ENCODE data around the gene ALDH2. TPM values are rescaled to one million over a fixed set of nuclear protein-coding genes. Genes with fewer than 3 reads are reported as not detected.

ALDH2 gene
- total and polyA plus RNA-seq, 10 of the 15 experiments (the other 5 are each of a cell fraction or from before 2014, with no cell fraction given), result 1.4 to 16.4 (median 8.7) TPM

DNA sequence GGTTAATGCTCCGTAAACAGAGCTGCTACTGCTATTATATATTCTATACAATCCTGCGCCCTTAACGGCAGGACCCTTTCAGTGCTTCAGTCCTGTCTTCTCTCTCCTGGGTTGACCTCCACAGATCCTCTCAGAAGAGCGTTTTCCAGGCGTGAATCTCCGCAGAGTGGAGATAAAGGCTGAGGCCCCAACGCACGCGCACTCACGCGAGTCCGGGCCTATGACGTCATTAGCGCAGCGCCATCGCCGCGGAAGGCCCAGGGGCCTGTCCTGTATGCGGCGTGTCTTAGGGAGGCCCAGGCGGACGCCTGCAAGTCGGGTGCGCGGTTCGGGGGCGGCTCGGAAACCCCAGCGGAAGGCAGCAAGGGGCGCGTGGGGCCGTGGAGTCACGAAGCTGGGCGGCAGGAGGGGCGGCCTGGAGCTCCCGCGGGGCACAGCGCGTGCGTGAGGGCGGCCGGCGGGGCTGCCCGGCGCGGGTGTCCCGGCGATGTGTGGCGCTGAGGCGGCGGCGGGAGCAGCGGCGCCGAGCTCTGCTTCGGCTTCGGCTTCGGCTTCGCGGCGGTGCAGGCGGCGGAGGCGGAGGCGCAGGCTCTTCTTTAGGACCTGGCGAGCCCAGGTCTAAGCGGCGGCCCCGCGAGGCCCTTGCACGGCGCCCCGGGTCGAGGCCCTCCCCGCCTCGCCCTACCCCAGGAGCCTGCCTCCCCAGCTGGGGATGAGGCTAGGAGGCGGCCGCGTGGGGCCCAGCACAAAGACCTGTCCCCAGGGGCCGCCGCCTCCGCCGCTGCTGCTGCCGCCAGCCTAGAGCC is 75.2 kb downstream of the ALDH2 start, which contains the start of gene MAPKAPK5 (continued):
- TF ChIP-seq, protein P1, sequence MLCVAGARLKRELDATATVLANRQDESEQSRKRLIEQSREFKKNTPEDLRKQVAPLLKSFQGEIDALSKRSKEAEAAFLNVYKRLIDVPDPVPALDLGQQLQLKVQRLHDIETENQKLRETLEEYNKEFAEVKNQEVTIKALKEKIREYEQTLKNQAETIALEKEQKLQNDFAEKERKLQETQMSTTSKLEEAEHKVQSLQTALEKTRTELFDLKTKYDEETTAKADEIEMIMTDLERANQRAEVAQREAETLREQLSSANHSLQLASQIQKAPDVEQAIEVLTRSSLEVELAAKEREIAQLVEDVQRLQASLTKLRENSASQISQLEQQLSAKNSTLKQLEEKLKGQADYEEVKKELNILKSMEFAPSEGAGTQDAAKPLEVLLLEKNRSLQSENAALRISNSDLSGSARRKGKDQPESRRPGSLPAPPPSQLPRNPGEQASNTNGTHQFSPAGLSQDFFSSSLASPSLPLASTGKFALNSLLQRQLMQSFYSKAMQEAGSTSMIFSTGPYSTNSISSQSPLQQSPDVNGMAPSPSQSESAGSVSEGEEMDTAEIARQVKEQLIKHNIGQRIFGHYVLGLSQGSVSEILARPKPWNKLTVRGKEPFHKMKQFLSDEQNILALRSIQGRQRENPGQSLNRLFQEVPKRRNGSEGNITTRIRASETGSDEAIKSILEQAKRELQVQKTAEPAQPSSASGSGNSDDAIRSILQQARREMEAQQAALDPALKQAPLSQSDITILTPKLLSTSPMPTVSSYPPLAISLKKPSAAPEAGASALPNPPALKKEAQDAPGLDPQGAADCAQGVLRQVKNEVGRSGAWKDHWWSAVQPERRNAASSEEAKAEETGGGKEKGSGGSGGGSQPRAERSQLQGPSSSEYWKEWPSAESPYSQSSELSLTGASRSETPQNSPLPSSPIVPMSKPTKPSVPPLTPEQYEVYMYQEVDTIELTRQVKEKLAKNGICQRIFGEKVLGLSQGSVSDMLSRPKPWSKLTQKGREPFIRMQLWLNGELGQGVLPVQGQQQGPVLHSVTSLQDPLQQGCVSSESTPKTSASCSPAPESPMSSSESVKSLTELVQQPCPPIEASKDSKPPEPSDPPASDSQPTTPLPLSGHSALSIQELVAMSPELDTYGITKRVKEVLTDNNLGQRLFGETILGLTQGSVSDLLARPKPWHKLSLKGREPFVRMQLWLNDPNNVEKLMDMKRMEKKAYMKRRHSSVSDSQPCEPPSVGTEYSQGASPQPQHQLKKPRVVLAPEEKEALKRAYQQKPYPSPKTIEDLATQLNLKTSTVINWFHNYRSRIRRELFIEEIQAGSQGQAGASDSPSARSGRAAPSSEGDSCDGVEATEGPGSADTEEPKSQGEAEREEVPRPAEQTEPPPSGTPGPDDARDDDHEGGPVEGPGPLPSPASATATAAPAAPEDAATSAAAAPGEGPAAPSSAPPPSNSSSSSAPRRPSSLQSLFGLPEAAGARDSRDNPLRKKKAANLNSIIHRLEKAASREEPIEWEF (IDR thresholded peaks at IDR 0.05; ENCODE audit: insufficient replicate concordance, low read depth, low read length), result no peak
- TF ChIP-seq SUPT20H (IDR thresholded peaks at IDR 0.05; ENCODE audit: borderline replicate concordance, control insufficient read depth, low read depth, low read length) (no peak), CBX5 (IDR thresholded peaks at IDR 0.05; ENCODE audit: low read depth) (no peak), ASH2L (IDR thresholded peaks at IDR 0.05; ENCODE audit: borderline replicate concordance, low read depth) (no peak), SIX5 (IDR thresholded peaks at IDR 0.05; ENCODE audit: low read depth, low read length, severe bottlenecking) (peak; percentile 83), SMAD5 (IDR thresholded peaks at IDR 0.05; ENCODE audit: low read depth) (peak; percentile 96), NFIC (IDR thresholded peaks at IDR 0.05; ENCODE audit: low read depth, low read length) (no peak), BCL11A (IDR thresholded peaks at IDR 0.05; ENCODE audit: low read depth, low read length) (no peak), TCF12 (IDR thresholded peaks at IDR 0.05; ENCODE audit: low read depth, low read length) (peak; percentile 42; the same call in 1 of the 2 replicates), YBX1 (IDR thresholded peaks at IDR 0.05) (no peak), JUNB (IDR thresholded peaks at IDR 0.05) (0 out of 2 replicates have a peak, but pooled peaks have one; percentile 8), NR2F1 (conservative IDR thresholded peaks at IDR 0.05) (peak; percentile 72)
- TF ChIP-seq, protein P2, sequence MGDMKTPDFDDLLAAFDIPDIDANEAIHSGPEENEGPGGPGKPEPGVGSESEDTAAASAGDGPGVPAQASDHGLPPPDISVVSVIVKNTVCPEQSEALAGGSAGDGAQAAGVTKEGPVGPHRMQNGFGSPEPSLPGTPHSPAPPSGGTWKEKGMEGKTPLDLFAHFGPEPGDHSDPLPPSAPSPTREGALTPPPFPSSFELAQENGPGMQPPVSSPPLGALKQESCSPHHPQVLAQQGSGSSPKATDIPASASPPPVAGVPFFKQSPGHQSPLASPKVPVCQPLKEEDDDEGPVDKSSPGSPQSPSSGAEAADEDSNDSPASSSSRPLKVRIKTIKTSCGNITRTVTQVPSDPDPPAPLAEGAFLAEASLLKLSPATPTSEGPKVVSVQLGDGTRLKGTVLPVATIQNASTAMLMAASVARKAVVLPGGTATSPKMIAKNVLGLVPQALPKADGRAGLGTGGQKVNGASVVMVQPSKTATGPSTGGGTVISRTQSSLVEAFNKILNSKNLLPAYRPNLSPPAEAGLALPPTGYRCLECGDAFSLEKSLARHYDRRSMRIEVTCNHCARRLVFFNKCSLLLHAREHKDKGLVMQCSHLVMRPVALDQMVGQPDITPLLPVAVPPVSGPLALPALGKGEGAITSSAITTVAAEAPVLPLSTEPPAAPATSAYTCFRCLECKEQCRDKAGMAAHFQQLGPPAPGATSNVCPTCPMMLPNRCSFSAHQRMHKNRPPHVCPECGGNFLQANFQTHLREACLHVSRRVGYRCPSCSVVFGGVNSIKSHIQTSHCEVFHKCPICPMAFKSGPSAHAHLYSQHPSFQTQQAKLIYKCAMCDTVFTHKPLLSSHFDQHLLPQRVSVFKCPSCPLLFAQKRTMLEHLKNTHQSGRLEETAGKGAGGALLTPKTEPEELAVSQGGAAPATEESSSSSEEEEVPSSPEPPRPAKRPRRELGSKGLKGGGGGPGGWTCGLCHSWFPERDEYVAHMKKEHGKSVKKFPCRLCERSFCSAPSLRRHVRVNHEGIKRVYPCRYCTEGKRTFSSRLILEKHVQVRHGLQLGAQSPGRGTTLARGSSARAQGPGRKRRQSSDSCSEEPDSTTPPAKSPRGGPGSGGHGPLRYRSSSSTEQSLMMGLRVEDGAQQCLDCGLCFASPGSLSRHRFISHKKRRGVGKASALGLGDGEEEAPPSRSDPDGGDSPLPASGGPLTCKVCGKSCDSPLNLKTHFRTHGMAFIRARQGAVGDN (IDR thresholded peaks at IDR 0.05), result peak; percentile 30; the same call in 1 of the 2 replicates
- TF ChIP-seq, protein P3, sequence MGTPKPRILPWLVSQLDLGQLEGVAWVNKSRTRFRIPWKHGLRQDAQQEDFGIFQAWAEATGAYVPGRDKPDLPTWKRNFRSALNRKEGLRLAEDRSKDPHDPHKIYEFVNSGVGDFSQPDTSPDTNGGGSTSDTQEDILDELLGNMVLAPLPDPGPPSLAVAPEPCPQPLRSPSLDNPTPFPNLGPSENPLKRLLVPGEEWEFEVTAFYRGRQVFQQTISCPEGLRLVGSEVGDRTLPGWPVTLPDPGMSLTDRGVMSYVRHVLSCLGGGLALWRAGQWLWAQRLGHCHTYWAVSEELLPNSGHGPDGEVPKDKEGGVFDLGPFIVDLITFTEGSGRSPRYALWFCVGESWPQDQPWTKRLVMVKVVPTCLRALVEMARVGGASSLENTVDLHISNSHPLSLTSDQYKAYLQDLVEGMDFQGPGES (IDR thresholded peaks at IDR 0.05), result peak; percentile 44; the same call in 1 of the 2 replicates

Data from GM12878 (cell line).